Ishikawa (cell line): ENCODE data around the gene ARHGAP31.

Source experiments
- CEBPB ChIP-seq: IDR thresholded peaks from 2 replicates; pipeline ENCODE4 v1.6.1; 2012
- CREB1 ChIP-seq: IDR thresholded peaks from 2 replicates; pipeline ENCODE4 v1.6.1; 2012; ENCODE audit warnings: low read depth
- EGR1 ChIP-seq: IDR thresholded peaks from 2 replicates; pipeline ENCODE4 v1.6.1; 2012
- EP300 ChIP-seq: IDR thresholded peaks from 2 replicates; pipeline ENCODE4 v1.6.1; 2012; ENCODE audit warnings: borderline replicate concordance
- FOXM1 ChIP-seq: IDR thresholded peaks from 2 replicates; pipeline ENCODE4 v1.6.1; 2012; ENCODE audit warnings: low read depth, borderline replicate concordance
- MAX ChIP-seq: IDR thresholded peaks from 2 replicates; pipeline ENCODE4 v1.6.1; 2012
- NFIC ChIP-seq: IDR thresholded peaks from 2 replicates; pipeline ENCODE4 v1.6.1; 2012
- RAD21 ChIP-seq: IDR thresholded peaks from 2 replicates; pipeline ENCODE4 v1.6.1; 2012; ENCODE audit warnings: low read depth
- REST ChIP-seq: IDR thresholded peaks from 2 replicates; pipeline ENCODE4 v1.6.1; 2012; ENCODE audit warnings: low read depth, mild to moderate bottlenecking
- TAF1 ChIP-seq: IDR thresholded peaks from 2 replicates; pipeline ENCODE4 v1.6.1; 2012; ENCODE audit warnings: low read depth, mild to moderate bottlenecking
- TCF12 ChIP-seq: IDR thresholded peaks from 2 replicates; pipeline ENCODE4 v1.6.1; 2012; ENCODE audit warnings: low read depth
- TEAD4 ChIP-seq: IDR thresholded peaks from 2 replicates; pipeline ENCODE4 v1.6.1; 2012
- YY1 ChIP-seq: IDR thresholded peaks from 2 replicates; pipeline ENCODE4 v1.6.1; 2012; ENCODE audit warnings: low read depth
- ZBTB7A ChIP-seq: IDR thresholded peaks from 2 replicates; pipeline ENCODE4 v1.6.1; 2012; ENCODE audit warnings: low read depth
- TF ChIP-seq, protein P1 (sequence below): IDR thresholded peaks from 2 replicates; pipeline ENCODE4 v1.6.1; 2012

ARHGAP31 gene

GRCh38 chr3:119388577-119388976 lies 94.4 kb downstream of the ARHGAP31 start:
- no peak for TF ChIP-seq EP300
- TF ChIP-seq CREB1: no peak
- TF ChIP-seq FOXM1: no peak
- no peak for TF ChIP-seq TEAD4
- TF ChIP-seq YY1: no peak
- TF ChIP-seq, protein P1, sequence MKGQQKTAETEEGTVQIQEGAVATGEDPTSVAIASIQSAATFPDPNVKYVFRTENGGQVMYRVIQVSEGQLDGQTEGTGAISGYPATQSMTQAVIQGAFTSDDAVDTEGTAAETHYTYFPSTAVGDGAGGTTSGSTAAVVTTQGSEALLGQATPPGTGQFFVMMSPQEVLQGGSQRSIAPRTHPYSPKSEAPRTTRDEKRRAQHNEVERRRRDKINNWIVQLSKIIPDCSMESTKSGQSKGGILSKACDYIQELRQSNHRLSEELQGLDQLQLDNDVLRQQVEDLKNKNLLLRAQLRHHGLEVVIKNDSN: no peak
- TF ChIP-seq TAF1: no peak
- TF ChIP-seq NFIC: no peak
- TF ChIP-seq MAX: no peak
- no peak for TF ChIP-seq RAD21
- TF ChIP-seq EGR1: no peak
- no peak for TF ChIP-seq REST
- TF ChIP-seq ZBTB7A: no peak
- TF ChIP-seq CEBPB: no peak
- TF ChIP-seq TCF12: no peak

GRCh38 chr3:119395923-119396358 lies 101.8 kb downstream of the ARHGAP31 start:
- TF ChIP-seq, protein P1: no peak
- no peak for TF ChIP-seq RAD21
- no peak for TF ChIP-seq EGR1
- no peak for TF ChIP-seq MAX
- TF ChIP-seq CEBPB: no peak
- no peak for TF ChIP-seq NFIC
- TF ChIP-seq REST: no peak

- TF ChIP-seq TAF1 (no peak), RAD21 (no peak), YY1 (no peak), EGR1 (no peak), ZBTB7A (no peak), MAX (no peak)
Observed at GRCh38 chr3:119396870-119397269, 102.7 kb downstream of the ARHGAP31 start.

DNA sequence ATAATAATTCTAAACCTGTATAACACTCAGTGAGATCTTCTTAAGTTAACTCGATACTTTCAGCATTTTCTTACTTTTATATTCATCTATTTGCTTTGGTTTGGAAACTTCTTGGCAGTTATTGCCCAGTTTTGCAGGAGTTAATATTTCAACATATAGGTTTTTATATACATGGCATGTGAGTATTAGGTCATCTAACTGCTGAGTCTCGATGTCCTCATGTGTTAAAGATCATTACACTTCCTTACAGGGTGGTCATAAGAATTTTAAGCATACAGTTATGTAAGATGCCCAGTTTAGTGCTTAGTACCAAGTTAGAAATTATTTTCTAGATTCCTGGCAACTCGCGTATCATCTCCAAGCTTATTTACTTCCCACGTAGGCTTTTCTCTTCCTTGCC lies 106.3 kb downstream of the ARHGAP31 start:
- TF ChIP-seq TAF1 (no peak), YY1 (no peak), RAD21 (no peak), EP300 (no peak), CREB1 (no peak), TEAD4 (no peak), NFIC (no peak), TCF12 (no peak), FOXM1 (no peak), REST (no peak), EGR1 (no peak), ZBTB7A (no peak), MAX (no peak), CEBPB (no peak)
- TF ChIP-seq, protein P1: no peak
